K562 (cell line): ENCODE data around the gene DCTN2. TPM values are rescaled to one million over a fixed set of nuclear protein-coding genes. Genes with fewer than 3 reads are reported as not detected.

Experiments used
- ARID2 ChIP-seq: fragments of 450-650 bp; IDR thresholded peaks from 2 replicates; pipeline ENCODE4 v1.6.1; 2017; ENCODE audit warnings: antibody characterized with exemption, mild to moderate bottlenecking
- CAMTA2 ChIP-seq: fragments of 250-450 bp; sonication (Bioruptor Pico); conservative IDR thresholded peaks from 2 replicates; pipeline ENCODE4 v1.5.1; 2022
- CHD2 ChIP-seq: IDR thresholded peaks from 2 replicates; pipeline ENCODE4 v1.6.1; 2011; ENCODE audit warnings: low read depth, low read length
- CREM ChIP-seq: IDR thresholded peaks from 2 replicates; pipeline ENCODE4 v1.6.1; 2014; ENCODE audit warnings: antibody characterized with exemption, low read depth
- ESRRB ChIP-seq: fragments of 250-450 bp; sonication (Bioruptor Pico); IDR thresholded peaks from 2 replicates; pipeline ENCODE4 v1.5.0; 2020; ENCODE audit warnings: mild to moderate bottlenecking, moderate library complexity, borderline replicate concordance
- FOXM1 ChIP-seq, 2 experiments: fragments of 450-650 bp in 1 of 2; sonication (generic) in 1 of 2; formaldehyde crosslinking in 1 of 2; IDR thresholded peaks; 2 replicates each; pipeline versions ENCODE4 v1.6.1 to v1.9.0; 2017 to 2022; ENCODE audit warnings: low read depth in 2 of 2, mild to moderate bottlenecking in 2 of 2, missing genetic modification reagents in 1 of 2, moderate library complexity in 1 of 2
- HOXB6 ChIP-seq: fragments of 250-450 bp; sonication (Bioruptor Pico); IDR thresholded peaks from 2 replicates; pipeline ENCODE4 v1.5.1; 2022; ENCODE audit warnings: mild to moderate bottlenecking, borderline replicate concordance
- KAT7 ChIP-seq: sonication (generic); formaldehyde crosslinking; IDR thresholded peaks from 2 replicates; pipeline ENCODE4 v1.8.0; 2022; ENCODE audit warnings: missing genetic modification reagents, mild to moderate bottlenecking, borderline replicate concordance
- MTF1 ChIP-seq: fragments of 250-450 bp; sonication (Bioruptor Pico); IDR thresholded peaks from 2 replicates; pipeline ENCODE4 v1.9.0; 2021; ENCODE audit warnings: moderate library complexity, mild to moderate bottlenecking, inconsistent platforms, borderline replicate concordance
- MYBL2 ChIP-seq, 2 experiments: fragments of 450-650 bp in 1 of 2; sonication (generic) in 1 of 2; formaldehyde crosslinking in 1 of 2; IDR thresholded peaks; 2 replicates each; pipeline versions ENCODE4 v1.6.1 to v1.8.1; 2017 to 2022; ENCODE audit warnings: borderline replicate concordance in 1 of 2, inconsistent platforms in 1 of 2, low read depth in 1 of 2, mild to moderate bottlenecking in 1 of 2, missing genetic modification reagents in 1 of 2, moderate library complexity in 1 of 2
- MYNN ChIP-seq, 2 experiments: sonication (generic); formaldehyde crosslinking in 1 of 2; IDR thresholded peaks; 2 replicates each; pipeline versions ENCODE4 v1.5.0 to v1.6.1; 2016 to 2020; ENCODE audit warnings: antibody characterized with exemption in 1 of 2, missing genetic modification reagents in 1 of 2
- NONO ChIP-seq, 2 experiments: fragments of 200-400 bp in 1 of 2; fragments of 450-650 bp in 1 of 2; formaldehyde crosslinking in 1 of 2; IDR thresholded peaks; 2 replicates each; pipeline ENCODE4 v1.6.1; 2017; ENCODE audit warnings: low read depth in 2 of 2, mild to moderate bottlenecking in 2 of 2, moderate library complexity in 2 of 2, low read length in 1 of 2
- NR4A1 ChIP-seq, 2 experiments: fragments of 250-450 bp in 1 of 2; fragments of 450-650 bp in 1 of 2; sonication (Bioruptor Pico) in 1 of 2; IDR thresholded peaks; 2 replicates each; pipeline versions ENCODE4 v1.4.0 to v1.6.1; 2016 to 2020; ENCODE audit warnings: mild to moderate bottlenecking in 2 of 2, missing compliant biosample characterization in 1 of 2, missing genetic modification characterization in 1 of 2, moderate library complexity in 1 of 2
- NUFIP1 ChIP-seq: fragments of 450-650 bp; IDR thresholded peaks from 2 replicates; pipeline ENCODE4 v1.6.1; 2018; ENCODE audit not compliant: partially characterized antibody
- RB1 ChIP-seq: fragments of 450-650 bp; IDR thresholded peaks from 2 replicates; pipeline ENCODE4 v1.6.1; 2017; ENCODE audit warnings: low read depth, mild to moderate bottlenecking
- TAL1 ChIP-seq: fragments of 450-650 bp; IDR thresholded peaks from 2 replicates; pipeline ENCODE4 v1.6.1; 2016; ENCODE audit warnings: mild to moderate bottlenecking
- TCF7 ChIP-seq: sonication (generic); IDR thresholded peaks from 2 replicates; pipeline ENCODE4 v1.6.1; 2016; ENCODE audit warnings: antibody characterized with exemption, borderline replicate concordance
- TEAD2 ChIP-seq: fragments of 450-650 bp; IDR thresholded peaks from 2 replicates; pipeline ENCODE4 v1.6.1; 2016; ENCODE audit warnings: missing genetic modification characterization, control low read depth, missing compliant biosample characterization
- ZC3H4 ChIP-seq: sonication (generic); formaldehyde crosslinking; IDR thresholded peaks from 2 replicates; pipeline ENCODE4 v1.9.0; 2021; ENCODE audit warnings: missing genetic modification reagents, borderline replicate concordance
- ZNF175 ChIP-seq: fragments of 200-800 bp; sonication (Bioruptor generic); IDR thresholded peaks from 2 replicates; pipeline ENCODE4 v1.6.1; 2016; ENCODE audit warnings: low read depth, mild to moderate bottlenecking, missing genetic modification characterization, missing compliant biosample characterization
- ZNF668 ChIP-seq: fragments of 250-450 bp; sonication (Bioruptor Pico); IDR thresholded peaks from 2 replicates; pipeline ENCODE4 v1.8.0; 2022; ENCODE audit warnings: mild to moderate bottlenecking, inconsistent platforms
- polyA plus RNA-seq, 8 experiments: library from polyadenylated mRNA; depleted of rRNA in 4 of 8; stranded (reverse) in 5 of 8; unstranded in 3 of 8; fragments of >200 nt; fragmentation: Nextera tagmentation in 2 of 8; fragmentation: Illumina TruSeq in 1 of 8; extraction: Ambion mirVana in 2 of 8; extraction: Trizol in 1 of 8; gene quantifications; 2 replicates each; pipeline versions ENCODE4 v1.2.1 to v1.2.3, GENCODE V29; 2011 to 2014; ENCODE audit warnings: inconsistent platforms in 1 of 8, missing spikeins in 1 of 8
- total RNA-seq, 7 experiments: library from RNA; depleted of rRNA in 6 of 7; stranded (reverse); fragments of >200 nt in 6 of 7; fragmentation: Illumina TruSeq in 2 of 7; extraction: Trizol in 2 of 7; gene quantifications; 2 replicates each; pipeline versions ENCODE4 v1.2.1 to v1.2.3, GENCODE V29; 2011 to 2021; ENCODE audit warnings: low replicate concordance in 1 of 7
- TF ChIP-seq, protein P1 (sequence below), 2 experiments: fragments of 250-450 bp in 1 of 2; fragments of 450-650 bp in 1 of 2; sonication (Bioruptor Pico) in 1 of 2; IDR thresholded peaks; 2 replicates each; pipeline versions ENCODE4 v1.6.1 to v1.8.0; 2016 to 2021; ENCODE audit warnings: mild to moderate bottlenecking in 2 of 2, moderate library complexity in 2 of 2, missing compliant biosample characterization in 1 of 2, missing genetic modification characterization in 1 of 2
- TF ChIP-seq, protein P2 (sequence below): fragments of 450-650 bp; IDR thresholded peaks from 2 replicates; pipeline ENCODE4 v1.7.1; 2018; ENCODE audit warnings: mild to moderate bottlenecking, low read depth; ENCODE audit not compliant: partially characterized antibody

Gene DCTN2
- total and polyA plus RNA-seq, 9 of the 15 experiments (the other 6 are each of a cell fraction or from before 2014, with no cell fraction given), result 43.6 to 270 (median 125) TPM

DNA sequence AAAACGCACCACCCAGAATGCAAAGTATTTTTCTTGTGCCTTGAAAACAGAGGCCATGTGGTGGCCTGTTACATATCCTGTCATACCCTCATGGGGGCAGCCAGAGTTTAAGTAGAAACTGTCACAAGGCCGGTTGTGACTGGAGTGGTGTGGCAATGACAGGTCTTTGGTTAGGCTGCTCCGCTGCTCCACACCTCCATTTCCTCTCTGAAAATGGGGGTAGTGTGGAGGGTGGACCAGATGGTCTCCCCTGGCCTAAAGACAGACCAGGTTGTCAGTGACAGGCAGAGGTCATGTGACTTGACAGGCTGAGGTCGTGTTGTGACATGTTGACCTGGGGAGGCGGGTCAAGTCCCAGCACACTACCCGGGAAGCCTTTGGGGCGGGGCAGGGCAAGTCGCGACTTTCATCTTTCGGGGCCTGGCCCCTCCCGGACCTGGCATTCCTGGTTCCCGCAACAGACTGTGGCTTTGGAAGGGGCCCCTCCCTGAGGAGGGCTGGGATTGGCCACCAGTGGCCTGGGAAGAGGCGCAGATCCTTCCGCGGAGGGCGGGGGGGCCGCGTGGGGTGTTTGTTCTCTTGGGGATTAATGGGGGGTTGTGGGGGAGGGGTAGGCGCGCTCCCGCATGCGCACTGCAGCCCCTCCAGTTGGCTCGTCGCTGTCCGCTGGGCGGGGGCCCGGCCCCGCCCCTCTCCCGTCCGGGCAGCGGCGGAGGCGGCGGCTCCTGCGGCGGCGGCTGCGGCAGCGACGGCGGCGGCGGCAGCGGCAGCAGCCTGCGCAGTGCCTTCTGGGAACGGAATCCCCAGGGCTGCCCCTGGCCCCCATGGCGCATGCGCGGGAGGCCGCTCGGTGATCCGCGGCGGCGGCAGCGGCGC, 24.7 kb downstream of the DCTN2 start, which contains the start of gene MBD6 (continued):
- TF ChIP-seq TEAD2 (tag) (0 out of 2 replicates have a peak, but pooled peaks have one; percentile 11), ESRRB (CRISPR knock-in tag) (no peak), NR4A1 (CRISPR knock-in tag; IDR thresholded peaks at IDR 0.05) (peak; percentile 75; the same call in 1 of the 2 replicates), NR4A1 (tag; IDR thresholded peaks at IDR 0.05) (peak; percentile 87), ZNF668 (CRISPR knock-in tag) (no peak; the same call in 1 of the 2 replicates), ZNF175 (CRISPR knock-in tag) (no peak; the same call in 1 of the 2 replicates), FOXM1 (IDR thresholded peaks at IDR 0.05; ENCODE audit: low read depth) (peak; percentile 67), FOXM1 (CRISPR knock-in tag; IDR thresholded peaks at IDR 0.05; ENCODE audit: low read depth) (no peak), TAL1 (0 out of 2 replicates have a peak, but pooled peaks have one; percentile 31), ARID2 (no peak), MYNN (IDR thresholded peaks at IDR 0.05) (0 out of 2 replicates have a peak, but pooled peaks have one; percentile 14), MYNN (CRISPR knock-in tag; IDR thresholded peaks at IDR 0.05) (no peak), KAT7 (CRISPR knock-in tag) (peak; percentile 64; the same call in 1 of the 2 replicates), CREM (peak; percentile 62), NONO (IDR thresholded peaks at IDR 0.05; ENCODE audit: low read depth in 2 of 2, low read length in 1 of 2) (peak in 1 of 2 experiments; percentile 4; a peak in 2 of 4 replicates), TCF7 (peak; percentile 79), CHD2 (no peak; the same call in 1 of the 2 replicates), HOXB6 (CRISPR knock-in tag) (no peak), CAMTA2 (CRISPR knock-in tag) (no peak), RB1 (peak; percentile 52; the same call in 1 of the 2 replicates), MYBL2 (IDR thresholded peaks at IDR 0.05; ENCODE audit: low read depth) (no peak), MYBL2 (CRISPR knock-in tag; IDR thresholded peaks at IDR 0.05; ENCODE audit: borderline replicate concordance) (no peak), ZC3H4 (CRISPR knock-in tag) (peak; percentile 63; the same call in 1 of the 2 replicates), NUFIP1 (no peak), MTF1 (CRISPR knock-in tag) (no peak)
- TF ChIP-seq, protein P1, sequence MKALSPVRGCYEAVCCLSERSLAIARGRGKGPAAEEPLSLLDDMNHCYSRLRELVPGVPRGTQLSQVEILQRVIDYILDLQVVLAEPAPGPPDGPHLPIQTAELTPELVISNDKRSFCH (CRISPR knock-in tag; IDR thresholded peaks at IDR 0.05), result no peak
- TF ChIP-seq, protein P1 (tag; IDR thresholded peaks at IDR 0.05), result peak; percentile 83
- TF ChIP-seq, protein P2, sequence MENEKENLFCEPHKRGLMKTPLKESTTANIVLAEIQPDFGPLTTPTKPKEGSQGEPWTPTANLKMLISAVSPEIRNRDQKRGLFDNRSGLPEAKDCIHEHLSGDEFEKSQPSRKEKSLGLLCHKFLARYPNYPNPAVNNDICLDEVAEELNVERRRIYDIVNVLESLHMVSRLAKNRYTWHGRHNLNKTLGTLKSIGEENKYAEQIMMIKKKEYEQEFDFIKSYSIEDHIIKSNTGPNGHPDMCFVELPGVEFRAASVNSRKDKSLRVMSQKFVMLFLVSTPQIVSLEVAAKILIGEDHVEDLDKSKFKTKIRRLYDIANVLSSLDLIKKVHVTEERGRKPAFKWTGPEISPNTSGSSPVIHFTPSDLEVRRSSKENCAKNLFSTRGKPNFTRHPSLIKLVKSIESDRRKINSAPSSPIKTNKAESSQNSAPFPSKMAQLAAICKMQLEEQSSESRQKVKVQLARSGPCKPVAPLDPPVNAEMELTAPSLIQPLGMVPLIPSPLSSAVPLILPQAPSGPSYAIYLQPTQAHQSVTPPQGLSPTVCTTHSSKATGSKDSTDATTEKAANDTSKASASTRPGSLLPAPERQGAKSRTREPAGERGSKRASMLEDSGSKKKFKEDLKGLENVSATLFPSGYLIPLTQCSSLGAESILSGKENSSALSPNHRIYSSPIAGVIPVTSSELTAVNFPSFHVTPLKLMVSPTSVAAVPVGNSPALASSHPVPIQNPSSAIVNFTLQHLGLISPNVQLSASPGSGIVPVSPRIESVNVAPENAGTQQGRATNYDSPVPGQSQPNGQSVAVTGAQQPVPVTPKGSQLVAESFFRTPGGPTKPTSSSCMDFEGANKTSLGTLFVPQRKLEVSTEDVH, result peak; percentile 60
